Type B pancreatic cell (in vitro differentiated cells): ENCODE results near the gene GPRIN3. TPM values are rescaled to one million over a fixed set of nuclear protein-coding genes. Genes with fewer than 3 reads are reported as not detected.

ENCODE experiments used
- DNase-seq: peaks from one replicate; pipeline ENCODE4 v3.0.0; 2021; ENCODE audit warnings: mixed read lengths; ENCODE audit not compliant: unreplicated experiment; ENCODE audit errors: extremely low spot score
- H3K27ac Mint-ChIP-seq: 2 replicates; pipeline ENCODE4 v1.8.0; 2021; ENCODE audit warnings: mild to moderate bottlenecking, mixed read lengths
- H3K27me3 Mint-ChIP-seq: 2 replicates; pipeline ENCODE4 v1.8.0; 2021; ENCODE audit warnings: mixed read lengths
- H3K36me3 Mint-ChIP-seq: 2 replicates; pipeline ENCODE4 v1.8.0; 2021; ENCODE audit warnings: mixed read lengths
- H3K4me1 Mint-ChIP-seq: one replicate; pipeline ENCODE4 v1.8.0; 2021; ENCODE audit warnings: mixed read lengths; ENCODE audit not compliant: unreplicated experiment
- H3K4me3 Mint-ChIP-seq: 2 replicates; pipeline ENCODE4 v1.8.0; 2021; ENCODE audit warnings: mild to moderate bottlenecking, mixed read lengths
- H3K9me3 Mint-ChIP-seq: 2 replicates; pipeline ENCODE4 v1.8.0; 2021; ENCODE audit warnings: mixed read lengths
- long read RNA-seq: library from polyadenylated mRNA; unstranded; transcript quantifications from one replicate; pipeline ENCODE4 v2.0.0, GENCODE V29; 2020
- total RNA-seq: library from RNA; stranded (reverse); gene quantifications from 2 replicates; pipeline ENCODE4 v1.2.1, GENCODE V29; 2021; ENCODE audit warnings: low replicate concordance
- TF ChIP-seq, protein P1 (sequence below): fragments of 200-600 bp; sonication (generic); conservative IDR thresholded peaks from 2 replicates; pipeline ENCODE4 v1.5.0; 2021; ENCODE audit warnings: antibody characterized with exemption, mild to moderate bottlenecking

GPRIN3 gene
- total RNA-seq, result 4.0 and 4.5 TPM in 2 replicates
- long read RNA-seq, full-length matches to known transcripts, result 2 of 5 reads
- long read RNA-seq, partial matches to known transcripts, result 0 of 5 reads
- long read RNA-seq, other reads (novel, unspliced or antisense), result 3 of 5 reads

DNA sequence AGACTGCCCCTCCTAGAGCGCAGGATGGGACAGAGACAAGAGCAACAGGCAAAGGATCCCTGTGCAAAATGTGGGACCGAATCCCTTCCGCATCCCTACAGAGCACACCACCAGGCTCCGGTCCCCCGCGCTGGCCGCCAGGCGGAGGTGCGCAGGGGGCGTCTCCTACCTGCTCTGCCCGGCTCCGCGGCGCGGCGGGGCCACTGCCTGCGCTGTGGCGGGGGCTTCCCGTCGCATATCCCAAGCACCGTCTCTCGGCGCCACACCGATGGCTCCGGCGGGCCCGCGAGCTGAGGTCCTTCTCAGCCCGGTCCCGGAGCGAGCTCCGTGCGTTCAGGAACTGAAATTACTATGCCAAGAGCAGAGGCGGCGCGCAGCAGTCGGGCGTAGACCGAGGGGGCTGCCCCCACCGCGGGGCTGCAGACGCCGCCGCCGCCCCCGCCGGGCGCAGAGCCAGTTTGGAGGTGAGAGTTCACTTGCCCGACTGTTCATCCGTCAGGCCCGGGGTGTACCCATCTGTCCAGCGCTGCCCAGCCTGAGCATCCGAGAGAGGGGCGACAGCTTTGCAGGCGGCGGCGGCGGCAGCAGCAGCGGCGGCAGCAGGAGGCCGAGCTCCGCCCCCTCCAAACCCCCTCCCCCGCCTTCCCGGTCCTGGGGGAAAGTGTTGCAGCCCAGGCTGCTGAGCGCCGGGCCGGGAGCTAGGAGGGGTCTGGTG is at the start of gene GPRIN3:
Gene GPRIN3 (minus strand): TSS at position 355 of the 715 bp plus-strand sequence. CDS start 57,690 bp downstream, outside the sequence.
- H3K4me3 Mint-ChIP-seq, result peak within 1 kb of the TSS; percentile 80
- no peaks in the 10 kb centered on the region for H3K9me3 Mint-ChIP-seq
- no peaks in the 10 kb centered on the region for H3K36me3 Mint-ChIP-seq
- H3K27ac Mint-ChIP-seq, result no peak within 1 kb of the TSS
- H3K4me1 Mint-ChIP-seq, result peaks cover 7% of the 10 kb centered on the region
- DNase-seq, result peak; percentile 74
- H3K27me3 Mint-ChIP-seq, result peaks cover 29% of the 10 kb centered on the region
- TF ChIP-seq, protein P1, sequence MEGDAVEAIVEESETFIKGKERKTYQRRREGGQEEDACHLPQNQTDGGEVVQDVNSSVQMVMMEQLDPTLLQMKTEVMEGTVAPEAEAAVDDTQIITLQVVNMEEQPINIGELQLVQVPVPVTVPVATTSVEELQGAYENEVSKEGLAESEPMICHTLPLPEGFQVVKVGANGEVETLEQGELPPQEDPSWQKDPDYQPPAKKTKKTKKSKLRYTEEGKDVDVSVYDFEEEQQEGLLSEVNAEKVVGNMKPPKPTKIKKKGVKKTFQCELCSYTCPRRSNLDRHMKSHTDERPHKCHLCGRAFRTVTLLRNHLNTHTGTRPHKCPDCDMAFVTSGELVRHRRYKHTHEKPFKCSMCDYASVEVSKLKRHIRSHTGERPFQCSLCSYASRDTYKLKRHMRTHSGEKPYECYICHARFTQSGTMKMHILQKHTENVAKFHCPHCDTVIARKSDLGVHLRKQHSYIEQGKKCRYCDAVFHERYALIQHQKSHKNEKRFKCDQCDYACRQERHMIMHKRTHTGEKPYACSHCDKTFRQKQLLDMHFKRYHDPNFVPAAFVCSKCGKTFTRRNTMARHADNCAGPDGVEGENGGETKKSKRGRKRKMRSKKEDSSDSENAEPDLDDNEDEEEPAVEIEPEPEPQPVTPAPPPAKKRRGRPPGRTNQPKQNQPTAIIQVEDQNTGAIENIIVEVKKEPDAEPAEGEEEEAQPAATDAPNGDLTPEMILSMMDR, result peak; percentile 66

DNA sequence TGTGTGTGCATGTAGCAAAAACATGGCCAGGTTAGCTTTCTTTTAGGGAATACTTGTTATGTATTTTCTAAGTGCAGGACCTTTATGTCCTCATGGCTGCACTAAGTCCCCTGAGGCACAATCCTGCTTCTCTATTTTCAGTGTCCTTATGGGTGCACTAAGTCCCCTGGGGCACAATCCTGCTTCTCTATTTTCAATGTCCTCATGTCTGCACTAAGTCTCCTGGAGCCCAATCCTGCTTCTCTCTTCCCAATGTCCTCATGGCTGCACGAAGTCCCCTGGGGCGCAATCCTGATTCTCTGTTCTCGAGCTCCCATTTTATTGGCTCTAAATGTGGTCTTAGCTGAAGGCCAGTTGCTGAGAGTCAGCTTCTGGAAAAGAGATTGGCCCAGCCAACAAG is 49.7 kb upstream of the GPRIN3 start:
- DNase-seq, result no peak
- no peak overlapping the region for H3K27ac Mint-ChIP-seq
- H3K4me3 Mint-ChIP-seq, result no peak overlapping the region
- H3K36me3 Mint-ChIP-seq, result no peaks in the 10 kb centered on the region
- TF ChIP-seq, protein P1, result no peak
- H3K27me3 Mint-ChIP-seq, result peaks cover 4% of the 10 kb centered on the region
- H3K9me3 Mint-ChIP-seq, result no peaks in the 10 kb centered on the region
- H3K4me1 Mint-ChIP-seq, result peaks cover 13% of the 10 kb centered on the region

DNA sequence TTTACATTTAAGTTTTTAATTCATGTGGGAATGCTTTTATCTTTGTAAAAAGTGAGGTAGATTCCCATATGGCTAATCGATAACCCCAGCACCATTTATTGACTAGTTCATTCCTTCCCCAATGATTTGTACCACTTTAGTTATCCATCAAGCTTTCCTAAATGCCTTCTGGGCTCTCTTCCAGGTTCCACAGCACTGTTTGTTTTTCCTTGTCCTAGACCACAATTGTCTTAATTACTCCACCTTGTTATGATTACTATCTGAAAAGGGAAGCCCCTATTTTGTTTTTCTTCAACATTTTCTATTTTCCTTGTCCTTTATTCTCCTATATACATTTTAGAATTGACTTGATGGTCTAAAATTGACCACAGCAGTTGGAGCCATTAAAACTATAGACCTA is 48.5 kb upstream of the GPRIN3 start:
- Mint-ChIP-seq H3K4me1 (peaks cover 13% of the 10 kb centered on the region), H3K27ac (no peak overlapping the region), H3K4me3 (no peak overlapping the region), H3K36me3 (no peaks in the 10 kb centered on the region), H3K9me3 (no peaks in the 10 kb centered on the region), H3K27me3 (peaks cover 4% of the 10 kb centered on the region)
- DNase-seq, result no peak
- TF ChIP-seq, protein P1, result no peak

DNA sequence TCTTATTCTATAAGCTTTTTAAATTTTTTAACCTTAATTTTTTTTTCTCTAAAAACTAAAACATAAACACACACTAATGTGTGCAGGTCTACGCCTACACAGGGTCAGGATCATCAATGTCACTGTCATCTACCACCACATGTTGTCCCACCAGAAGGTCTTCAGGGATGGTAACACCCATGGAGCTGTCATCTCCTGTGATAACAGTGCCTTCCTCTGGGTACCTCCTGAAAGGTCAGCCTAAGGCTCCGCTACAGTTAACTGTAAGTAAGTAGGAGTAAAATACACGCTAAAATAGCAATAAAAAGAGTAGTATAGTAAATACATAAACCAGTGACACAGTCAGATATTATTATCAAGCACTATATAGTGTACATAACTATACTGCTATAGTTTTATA is 45.9 kb upstream of the GPRIN3 start:
- H3K4me1 Mint-ChIP-seq, result peaks cover 5% of the 10 kb centered on the region
- peaks cover 4% of the 10 kb centered on the region for H3K27me3 Mint-ChIP-seq
- no peak overlapping the region for H3K4me3 Mint-ChIP-seq
- TF ChIP-seq, protein P1, result no peak
- no peaks in the 10 kb centered on the region for H3K36me3 Mint-ChIP-seq
- DNase-seq, result no peak
- H3K9me3 Mint-ChIP-seq, result no peaks in the 10 kb centered on the region
- no peak overlapping the region for H3K27ac Mint-ChIP-seq

DNA sequence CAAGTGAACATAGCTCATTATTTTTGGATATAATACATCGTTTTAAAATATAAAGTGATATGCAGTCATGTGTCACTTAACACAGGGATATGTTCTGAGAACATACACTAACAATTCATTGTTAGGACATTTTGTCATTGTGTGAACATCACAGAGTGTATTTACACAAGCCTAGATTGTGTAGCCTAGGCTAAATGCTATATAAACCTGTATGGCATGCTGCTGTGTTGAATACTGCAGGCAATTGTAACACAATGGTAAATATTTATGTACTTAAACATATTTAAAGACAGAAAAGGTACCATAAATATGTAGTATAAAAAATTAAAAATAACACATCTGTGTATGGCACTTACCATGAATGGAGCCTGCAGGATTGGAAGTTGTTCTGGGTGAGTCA is 44.9 kb upstream of the GPRIN3 start:
- H3K4me3 Mint-ChIP-seq, result no peak overlapping the region
- TF ChIP-seq, protein P1, result no peak
- no peak overlapping the region for H3K27ac Mint-ChIP-seq
- no peak for DNase-seq
- H3K36me3 Mint-ChIP-seq, result no peaks in the 10 kb centered on the region
- H3K4me1 Mint-ChIP-seq, result peaks cover 5% of the 10 kb centered on the region
- H3K27me3 Mint-ChIP-seq, result peaks cover 4% of the 10 kb centered on the region
- peaks cover 1% of the 10 kb centered on the region for H3K9me3 Mint-ChIP-seq
